H1 (cell line): ENCODE data around the gene NCAM1. TPM values are rescaled to one million over a fixed set of nuclear protein-coding genes. Genes with fewer than 3 reads are reported as not detected.

Experiments
- CTCF ChIA-PET: fragments of 300-600 bp; sonication (Branson Sonifier 250); formaldehyde crosslinking; loops from one replicate; lab custom pipeline; 2021; ENCODE audit not compliant: partially characterized antibody; lab: Charles Lee
- POLR2A ChIA-PET: fragments of 300-600 bp; sonication (Branson Sonifier 250); formaldehyde crosslinking; loops from one replicate; lab custom pipeline; 2021; ENCODE audit warnings: inconsistent platforms; ENCODE audit not compliant: partially characterized antibody; lab: Charles Lee
- DNase-seq, 2 experiments: peaks; one replicate each; pipeline versions ENCODE4 v3.0.0 to v3.0.0-alpha.2; 2010 to 2022; ENCODE audit warnings: low spot score in 2 of 2, low read depth in 1 of 2, mixed read lengths in 1 of 2
- FAIRE-seq: peaks from 2 replicates; lab custom pipeline; 2011; peaks lifted over from hg19 to GRCh38; lab: Jason Lieb, UNC
- H2AFZ ChIP-seq: 2 replicates; pipeline ENCODE4 v1.8.1; 2012; ENCODE audit warnings: low read length, inconsistent platforms
- H2AK5ac ChIP-seq: 2 replicates; pipeline ENCODE4 v1.6.1; 2013; ENCODE audit warnings: low read depth, low read length
- H2BK120ac ChIP-seq: replicated peaks from 2 replicates; pipeline ENCODE3; 2013; ENCODE audit warnings: low read depth, low read length, inconsistent platforms
- H2BK12ac ChIP-seq: 2 replicates; pipeline ENCODE4 v1.6.1; 2013; ENCODE audit warnings: low read depth, low read length
- H2BK15ac ChIP-seq: 2 replicates; pipeline ENCODE4 v1.6.1; 2013; ENCODE audit warnings: low read length
- H2BK20ac ChIP-seq: 2 replicates; pipeline ENCODE4 v1.6.1; 2013; ENCODE audit warnings: low read length
- H2BK5ac ChIP-seq: 2 replicates; pipeline ENCODE4 v1.6.1; 2013; ENCODE audit warnings: low read depth, low read length
- H3K14ac ChIP-seq: 2 replicates; pipeline ENCODE4 v1.6.1; 2013; ENCODE audit warnings: inconsistent platforms; ENCODE audit not compliant: insufficient read length
- H3K18ac ChIP-seq: 2 replicates; pipeline ENCODE4 v1.6.1; 2013; ENCODE audit warnings: low read length; ENCODE audit errors: extremely low read depth
- H3K23ac ChIP-seq: 2 replicates; pipeline ENCODE4 v1.6.1; 2013; ENCODE audit warnings: inconsistent platforms; ENCODE audit not compliant: insufficient read length
- H3K23me2 ChIP-seq: 2 replicates; pipeline ENCODE4 v1.6.1; 2013; ENCODE audit warnings: low read depth, low read length
- H3K27ac ChIP-seq: 2 replicates; pipeline ENCODE4 v1.6.1; 2011; ENCODE audit warnings: low read depth, low read length, inconsistent platforms
- H3K27me3 ChIP-seq, 4 experiments: replicated peaks in 1 of 4; 1 replicate in 1 of 4; 2 replicates in 3 of 4; pipeline versions ENCODE4 v1.6.1 to v1.8.1; 2011 to 2013; ENCODE audit warnings: low read length in 3 of 4, mild to moderate bottlenecking in 3 of 4, inconsistent platforms in 2 of 4, mixed read lengths in 2 of 4, moderate library complexity in 1 of 4; ENCODE audit not compliant: control insufficient read depth in 3 of 4, insufficient read depth in 3 of 4; ENCODE audit errors: extremely low read depth in 1 of 4
- H3K36me3 ChIP-seq, 4 experiments: 2 replicates each; pipeline versions ENCODE4 v1.6.1 to v1.8.1; 2011 to 2013; ENCODE audit warnings: mild to moderate bottlenecking in 4 of 4, low read length in 3 of 4, moderate library complexity in 2 of 4, control low read depth in 1 of 4, inconsistent platforms in 1 of 4; ENCODE audit not compliant: insufficient read depth in 4 of 4, control insufficient read depth in 2 of 4
- H3K4ac ChIP-seq: replicated peaks from 2 replicates; pipeline ENCODE3; 2013; ENCODE audit warnings: low read length, low read depth, mixed read lengths, inconsistent platforms; ENCODE audit not compliant: insufficient read length
- H3K4me1 ChIP-seq, 4 experiments: replicated peaks in 1 of 4; 1 replicate in 1 of 4; 2 replicates in 3 of 4; pipeline versions ENCODE4 v1.6.1 to v1.8.1; 2011 to 2013; ENCODE audit warnings: low read length in 3 of 4, inconsistent platforms in 2 of 4, mixed read lengths in 1 of 4; ENCODE audit not compliant: insufficient read depth in 4 of 4, control insufficient read depth in 3 of 4
- H3K4me2 ChIP-seq, 2 experiments: 2 replicates each; pipeline versions ENCODE4 v1.6.1 to v1.8.1; 2011 to 2013; ENCODE audit warnings: low read depth in 2 of 2, low read length in 2 of 2, control low read depth in 1 of 2, inconsistent platforms in 1 of 2, mild to moderate bottlenecking in 1 of 2; ENCODE audit not compliant: insufficient read depth in 1 of 2
- H3K4me3 ChIP-seq, 4 experiments: fragments of 200-600, 300-600 bp in 1 of 4; sonication (generic), shearing (Covaris generic), sonication (Bioruptor Twin) in 1 of 4; 2 replicates each; pipeline versions ENCODE4 v1.5.1 to v1.8.1; 2011 to 2016; ENCODE audit warnings: low read length in 4 of 4, low read depth in 3 of 4, control low read depth in 2 of 4, inconsistent platforms in 2 of 4, mild to moderate bottlenecking in 2 of 4, mixed read lengths in 1 of 4, moderate library complexity in 1 of 4; ENCODE audit not compliant: insufficient read depth in 2 of 4; ENCODE audit errors: extremely low read depth in 1 of 4
- H3K56ac ChIP-seq: replicated peaks from 2 replicates; pipeline ENCODE3; 2013; ENCODE audit warnings: low read depth, mild to moderate bottlenecking, mixed read lengths, low read length, inconsistent platforms; ENCODE audit not compliant: insufficient read length
- H3K79me1 ChIP-seq: 2 replicates; pipeline ENCODE4 v1.6.1; 2013; ENCODE audit warnings: low read depth, low read length, control low read depth
- H3K79me2 ChIP-seq, 2 experiments: 2 replicates each; pipeline versions ENCODE4 v1.6.1 to v1.8.1; 2012 to 2013; ENCODE audit warnings: low read length in 2 of 2, mild to moderate bottlenecking in 2 of 2, inconsistent platforms in 1 of 2; ENCODE audit not compliant: insufficient read depth in 2 of 2, control insufficient read depth in 1 of 2
- H3K9ac ChIP-seq, 4 experiments: replicated peaks in 1 of 4; 1 replicate in 1 of 4; 2 replicates in 3 of 4; pipeline versions ENCODE4 v1.6.1 to v1.8.1; 2011 to 2013; ENCODE audit warnings: low read depth in 3 of 4, low read length in 3 of 4, control low read depth in 2 of 4, mild to moderate bottlenecking in 2 of 4, moderate library complexity in 2 of 4, inconsistent platforms in 1 of 4; ENCODE audit errors: extremely low read depth in 1 of 4
- H3K9me3 ChIP-seq, 2 experiments: 2 replicates each; pipeline versions ENCODE4 v1.6.1 to v1.8.1; 2012 to 2013; ENCODE audit warnings: mild to moderate bottlenecking in 2 of 2, moderate library complexity in 2 of 2, control low read depth in 1 of 2, inconsistent platforms in 1 of 2, low read depth in 1 of 2, low read length in 1 of 2, mixed read lengths in 1 of 2; ENCODE audit not compliant: insufficient read depth in 2 of 2
- H4K20me1 ChIP-seq, 2 experiments: replicated peaks in 1 of 2; 2 replicates each; pipeline versions ENCODE3 to v1.8.1; 2011 to 2013; ENCODE audit warnings: inconsistent platforms in 2 of 2, low read length in 2 of 2, mild to moderate bottlenecking in 1 of 2; ENCODE audit not compliant: insufficient read depth in 2 of 2, control insufficient read depth in 1 of 2
- H4K5ac ChIP-seq: 2 replicates; pipeline ENCODE4 v1.6.1; 2013; ENCODE audit warnings: low read length, low read depth, mixed read lengths, inconsistent platforms; ENCODE audit not compliant: insufficient read length
- H4K8ac ChIP-seq: 2 replicates; pipeline ENCODE4 v1.8.0; 2013; ENCODE audit warnings: mild to moderate bottlenecking, moderate library complexity, low read length, inconsistent platforms; ENCODE audit not compliant: insufficient read depth; ENCODE audit errors: extremely low read depth
- H4K91ac ChIP-seq: replicated peaks from 2 replicates; pipeline ENCODE3; 2013; ENCODE audit warnings: low read length, mixed read lengths, inconsistent platforms; ENCODE audit not compliant: insufficient read length
- ASH2L ChIP-seq: fragments of 200-600, 300-600 bp; sonication (generic); IDR thresholded peaks from one replicate; pipeline ENCODE4 v1.7.1; 2017; ENCODE audit warnings: low read length
- EP300 ChIP-seq, 2 experiments: IDR thresholded peaks; 1 replicate in 1 of 2; 2 replicates in 1 of 2; pipeline ENCODE4 v1.6.1; 2011 to 2012; ENCODE audit warnings: low read depth in 2 of 2, low read length in 2 of 2, mild to moderate bottlenecking in 2 of 2, borderline replicate concordance in 1 of 2, inconsistent platforms in 1 of 2, moderate library complexity in 1 of 2
- JUND ChIP-seq: IDR thresholded peaks from 2 replicates; pipeline ENCODE4 v1.6.1; 2011; ENCODE audit warnings: mild to moderate bottlenecking, improper control_type of control experiment, low read length
- RBBP5 ChIP-seq: IDR thresholded peaks from 2 replicates; pipeline ENCODE4 v1.7.1; 2012; ENCODE audit warnings: low read depth, mild to moderate bottlenecking, inconsistent platforms, low read length, moderate library complexity, borderline replicate concordance
- RXRA ChIP-seq: IDR thresholded peaks from 2 replicates; pipeline ENCODE4 v1.6.1; 2011; ENCODE audit warnings: low read depth, mild to moderate bottlenecking, low read length, moderate library complexity; ENCODE audit not compliant: insufficient read depth
- WGBS, 2 experiments: shearing (Covaris generic) in 1 of 2; methylation state at CpG; one replicate each; pipeline versions ENCODE4 v1.1.6 to v1.1.7; 2013 to 2015; ENCODE audit warnings: low lambda C conversion rate in 2 of 2, mixed read lengths in 2 of 2, inconsistent platforms in 1 of 2, low coverage in 1 of 2, missing lambda C conversion rate in 1 of 2; ENCODE audit not compliant: insufficient replicate concordance in 2 of 2, insufficient coverage in 1 of 2, insufficient read length in 1 of 2; ENCODE audit errors: extremely low coverage in 1 of 2, missing lambda C conversion rate in 1 of 2; 5-methylcytosine and 5-hydroxymethylcytosine counted together
- polyA plus RNA-seq, 7 experiments: library from polyadenylated mRNA; depleted of rRNA in 3 of 7; stranded (reverse) in 5 of 7; unstranded in 2 of 7; fragments of >200 nt in 5 of 7; fragments of 200-250 nt in 2 of 7; gene quantifications; 1 replicate in 5 of 7; 2 replicates in 1 of 7; 4 replicates in 1 of 7; pipeline versions ENCODE4 v1.2.1 to v1.2.3, GENCODE V29; 2011 to 2013; ENCODE audit warnings: missing spikeins in 2 of 7, mixed read lengths in 2 of 7
- total RNA-seq: library from RNA; stranded (reverse); fragmentation: NEBNext Ultra II Directional; extraction: Animal tissue kit (Norgen Biotek cat#: 25700); gene quantifications from 2 replicates; pipeline ENCODE4 v1.2.1, GENCODE V29; 2021

The NCAM1 gene
- total and polyA plus RNA-seq, 2 of the 8 experiments (the other 6 are each of a cell fraction or from before 2014, with no cell fraction given): 3.1 to 4.3 TPM

- WGBS, 2 experiments: 82% methylated on average over 2 of the region's 2 CpGs; no CpG with 5 or more reads in 1 of the 2 experiments
- DNase-seq (no peak), FAIRE-seq (no peak)
- Histone ChIP-seq H3K23me2 (no peaks in the 10 kb centered on the region), H3K14ac (no peak overlapping the region), H2BK20ac (no peak overlapping the region), H3K4me3 (no peak overlapping the region), H2AFZ (no peak overlapping the region), H2BK15ac (no peak overlapping the region), H3K56ac (no peak overlapping the region), H4K91ac (no peak overlapping the region), H3K4me1 (no peaks in the 10 kb centered on the region), H3K27ac (no peak overlapping the region), H3K23ac (no peak overlapping the region), H2BK120ac (no peak overlapping the region), H4K5ac (no peak overlapping the region), H4K20me1 (no peaks in the 10 kb centered on the region), H3K18ac (no peak overlapping the region), H2BK5ac (no peak overlapping the region), H3K9me3 (no peaks in the 10 kb centered on the region), H3K27me3 (no peaks in the 10 kb centered on the region), H3K4ac (no peak overlapping the region), H2AK5ac (no peak overlapping the region), H3K36me3 (no peaks in the 10 kb centered on the region), H3K9ac (no peak overlapping the region), H4K8ac (no peak overlapping the region), H2BK12ac (no peak overlapping the region), H3K79me1 (no peaks in the 10 kb centered on the region), H3K79me2 (no peaks in the 10 kb centered on the region), H3K4me2 (no peak overlapping the region)
- TF ChIP-seq ASH2L: no peak
- TF ChIP-seq JUND: no peak
- no peak for TF ChIP-seq EP300 (IDR thresholded peaks at IDR 0.05; ENCODE audit: borderline replicate concordance in 1 of 2, low read depth in 2 of 2, low read length in 2 of 2)
- TF ChIP-seq RBBP5: no peak
- no peak for TF ChIP-seq RXRA
- CTCF ChIA-PET: interaction anchor here (0.8 to 1.8 kb wide), 2 partner anchors 18 to 179 kb away, joined by 4 to 7 read pairs; no protein-coding TSS in a partner anchor
- POLR2A ChIA-PET: no interaction called here
These were observed 149.9 kb downstream of the NCAM1 start for GRCh38 chr11:113111156-113111555.
